Spleen (tissue), 11 donors: ENCODE measurements around the gene TRABD2A. TPM values are rescaled to one million over a fixed set of nuclear protein-coding genes. Genes with fewer than 3 reads are reported as not detected.
A peak's percentile ranks its signal among the peaks of the same experiment; 100 is the strongest.

Experiments used
- DNase-seq: peaks from one replicate; pipeline ENCODE4 v3.0.0-alpha.2; 2020
- H3K27ac ChIP-seq, 8 donors: fragments of 200-600 bp; sonication (generic) in 7 of 8; 1 replicate in 4 of 8; 2 replicates in 4 of 8; pipeline versions ENCODE4 v1.5.0 to v1.8.0; 2016 to 2021; ENCODE audit warnings: inconsistent platforms in 4 of 8, mild to moderate bottlenecking in 4 of 8, moderate library complexity in 1 of 8
- H3K27me3 ChIP-seq, 7 donors: fragments of 200-600 bp; sonication (generic) in 6 of 7; replicated peaks in 1 of 7; 1 replicate in 4 of 7; 2 replicates in 3 of 7; pipeline versions ENCODE4 v1.5.0 to v1.8.0; 2016 to 2021; ENCODE audit warnings: inconsistent platforms in 3 of 7, mild to moderate bottlenecking in 1 of 7
- H3K36me3 ChIP-seq, 6 donors: fragments of 200-600 bp; sonication (generic) in 5 of 6; 1 replicate in 4 of 6; 2 replicates in 2 of 6; pipeline versions ENCODE4 v1.5.0 to v1.8.0; 2016 to 2021; ENCODE audit warnings: inconsistent platforms in 2 of 6
- H3K4me1 ChIP-seq, 6 donors: fragments of 200-600 bp; sonication (generic) in 5 of 6; 1 replicate in 3 of 6; 2 replicates in 3 of 6; pipeline versions ENCODE4 v1.5.0 to v1.8.0; 2016 to 2021; ENCODE audit warnings: inconsistent platforms in 3 of 6
- H3K4me3 ChIP-seq, 8 donors: fragments of 200-600 bp; sonication (generic) in 7 of 8; 1 replicate in 4 of 8; 2 replicates in 4 of 8; pipeline versions ENCODE4 v1.5.0 to v1.8.0; 2016 to 2021; ENCODE audit warnings: inconsistent platforms in 4 of 8, mild to moderate bottlenecking in 4 of 8, moderate library complexity in 2 of 8
- H3K9me3 ChIP-seq, 8 donors: fragments of 200-600 bp; sonication (generic) in 7 of 8; 1 replicate in 4 of 8; 2 replicates in 4 of 8; pipeline versions ENCODE4 v1.5.0 to v1.8.0; 2016 to 2021; ENCODE audit warnings: inconsistent platforms in 4 of 8
- POLR2A ChIP-seq, 3 donors: fragments of 450-650 bp; IDR thresholded peaks; one replicate each; pipeline ENCODE4 v1.5.1; 2017; ENCODE audit warnings: antibody characterized with exemption in 3 of 3, mild to moderate bottlenecking in 1 of 3
- POLR2AphosphoS5 ChIP-seq, 3 donors: sonication (generic); formaldehyde crosslinking; IDR thresholded peaks; one replicate each; pipeline ENCODE4 v1.5.1; 2017; ENCODE audit warnings: antibody characterized with exemption in 3 of 3
- WGBS, 5 donors: extraction: QIAGEN DNeasy Blood & Tissue Kit in 3 of 5; methylation state at CpG; one replicate each; pipeline versions ENCODE4 v1.1.5 to v1.1.7; 2013 to 2018; 5-methylcytosine and 5-hydroxymethylcytosine counted together
- intact Hi-C: fragments of 100-400 bp; cut with DNase I; formaldehyde crosslinking; loops from one replicate; pipeline ENCODE4 v1.15.0; 2023; ENCODE audit warnings: low total_unique reads
- polyA plus RNA-seq, 3 donors: library from polyadenylated mRNA; stranded (reverse); fragments of 200-250 nt; gene quantifications; one replicate each; pipeline ENCODE4 v1.2.1, GENCODE V29; 2013
- total RNA-seq, 7 donors: library from RNA; depleted of rRNA in 3 of 7; stranded (reverse); fragments of >200 nt in 3 of 7; fragmentation: NEBNext Ultra II Directional in 4 of 7; extraction: Animal tissue kit (Norgen Biotek cat#: 25700) in 4 of 7; gene quantifications; one replicate each; pipeline versions ENCODE4 v1.1.0 to v1.2.1, GENCODE V29; 2016 to 2021
- TF ChIP-seq, protein P1 (sequence below), 11 experiments: fragments of 200-600 bp in 7 of 11; fragments of 450-650 bp in 4 of 11; sonication (generic) in 4 of 11; IDR thresholded peaks in 8 of 11; conservative IDR thresholded peaks in 3 of 11; 1 replicate in 7 of 11; 2 replicates in 4 of 11; pipeline versions ENCODE4 v1.4.0 to v1.8.0; 2016 to 2021; ENCODE audit warnings: antibody characterized with exemption in 11 of 11, inconsistent platforms in 4 of 11, mild to moderate bottlenecking in 1 of 11
- donor health status: healthy with polysubstance abuse.
- donor health status: DM: no; HTN: no; CAD: no; lungs with moderate emphysema.
- donor health status: DM: no; HTN: no; CAD: no.
- donor health status: Bipolar disorder and iron deficiency.
- donor health status: healthy.
- donor health status: DM: no; HTN: no; CAD: no.
- donor health status: DM: yes; HTN: yes; CAD: no.

Gene TRABD2A
- total and polyA plus RNA-seq, 10 donors = 4.5 to 12.5 (median 8.3) TPM

DNA sequence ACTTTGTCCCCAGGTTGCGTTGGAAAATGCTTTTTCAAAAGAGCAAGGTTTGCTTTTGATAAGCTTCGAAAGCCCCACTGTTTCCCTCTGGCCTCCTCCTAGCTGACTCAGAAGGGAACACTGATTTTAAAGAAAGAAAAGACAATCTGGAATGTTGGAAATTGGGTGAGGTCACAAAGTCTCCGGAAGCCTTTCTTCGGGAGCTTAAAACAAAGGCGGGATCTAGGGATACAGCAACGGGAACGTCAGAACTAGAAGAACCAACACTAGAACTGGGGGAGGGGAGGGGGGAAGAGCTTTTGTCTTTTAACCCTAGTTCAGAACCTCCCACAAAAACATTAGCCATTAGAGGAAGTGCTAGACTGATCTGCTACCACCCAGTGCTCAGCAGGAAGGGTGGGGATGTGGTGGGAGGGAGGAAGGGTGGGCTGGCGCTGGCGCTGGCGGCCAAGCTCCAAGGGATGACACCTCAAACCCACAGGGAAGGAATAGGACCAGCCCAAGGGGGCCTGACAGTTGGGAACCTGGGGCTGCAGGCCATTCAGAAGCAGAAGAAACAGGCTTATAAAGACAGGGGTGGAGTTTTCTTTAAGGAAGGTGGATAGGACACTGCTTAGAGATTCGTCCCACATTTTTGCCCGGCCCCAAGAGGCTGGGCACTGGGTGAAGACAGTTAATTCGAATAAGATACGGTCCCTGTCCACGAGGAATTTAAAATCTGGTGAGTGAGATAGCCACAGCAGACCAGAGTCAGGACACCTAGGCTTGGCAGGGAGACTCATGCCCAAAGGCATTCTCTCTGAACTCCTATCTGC is 26.2 kb upstream of the TRABD2A start:
- intact Hi-C loops = no loop called here
- H3K27me3 ChIP-seq = no peaks in the 10 kb centered on the region
- 6 to 10% (median 7%) methylated on average over 15 of the region's 15 CpGs for WGBS, 5 donors
- H3K4me3 ChIP-seq = peak overlapping the region; percentile 76 to 99 (median 96)
- no peaks in the 10 kb centered on the region for H3K9me3 ChIP-seq
- TF ChIP-seq POLR2AphosphoS5 (IDR thresholded peaks at IDR 0.05) (peak; percentile 77 to 81 (median 77)), POLR2A (IDR thresholded peaks at IDR 0.05) (peak in 1 of 3 donors; percentile 14)
- TF ChIP-seq, protein P1, sequence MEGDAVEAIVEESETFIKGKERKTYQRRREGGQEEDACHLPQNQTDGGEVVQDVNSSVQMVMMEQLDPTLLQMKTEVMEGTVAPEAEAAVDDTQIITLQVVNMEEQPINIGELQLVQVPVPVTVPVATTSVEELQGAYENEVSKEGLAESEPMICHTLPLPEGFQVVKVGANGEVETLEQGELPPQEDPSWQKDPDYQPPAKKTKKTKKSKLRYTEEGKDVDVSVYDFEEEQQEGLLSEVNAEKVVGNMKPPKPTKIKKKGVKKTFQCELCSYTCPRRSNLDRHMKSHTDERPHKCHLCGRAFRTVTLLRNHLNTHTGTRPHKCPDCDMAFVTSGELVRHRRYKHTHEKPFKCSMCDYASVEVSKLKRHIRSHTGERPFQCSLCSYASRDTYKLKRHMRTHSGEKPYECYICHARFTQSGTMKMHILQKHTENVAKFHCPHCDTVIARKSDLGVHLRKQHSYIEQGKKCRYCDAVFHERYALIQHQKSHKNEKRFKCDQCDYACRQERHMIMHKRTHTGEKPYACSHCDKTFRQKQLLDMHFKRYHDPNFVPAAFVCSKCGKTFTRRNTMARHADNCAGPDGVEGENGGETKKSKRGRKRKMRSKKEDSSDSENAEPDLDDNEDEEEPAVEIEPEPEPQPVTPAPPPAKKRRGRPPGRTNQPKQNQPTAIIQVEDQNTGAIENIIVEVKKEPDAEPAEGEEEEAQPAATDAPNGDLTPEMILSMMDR (IDR thresholded peaks at IDR 0.05 in 8 of 11, conservative IDR thresholded peaks at IDR 0.05 in 3 of 11) = no peak
- peaks cover 0 to 6% (median 0%) of the 10 kb centered on the region in 6 donors for H3K36me3 ChIP-seq
- peak; percentile 91 for DNase-seq
- H3K4me1 ChIP-seq = peaks cover 13 to 48% (median 31%) of the 10 kb centered on the region in 6 donors
- peak overlapping the region; percentile 92 to 99 (median 97) for H3K27ac ChIP-seq

DNA sequence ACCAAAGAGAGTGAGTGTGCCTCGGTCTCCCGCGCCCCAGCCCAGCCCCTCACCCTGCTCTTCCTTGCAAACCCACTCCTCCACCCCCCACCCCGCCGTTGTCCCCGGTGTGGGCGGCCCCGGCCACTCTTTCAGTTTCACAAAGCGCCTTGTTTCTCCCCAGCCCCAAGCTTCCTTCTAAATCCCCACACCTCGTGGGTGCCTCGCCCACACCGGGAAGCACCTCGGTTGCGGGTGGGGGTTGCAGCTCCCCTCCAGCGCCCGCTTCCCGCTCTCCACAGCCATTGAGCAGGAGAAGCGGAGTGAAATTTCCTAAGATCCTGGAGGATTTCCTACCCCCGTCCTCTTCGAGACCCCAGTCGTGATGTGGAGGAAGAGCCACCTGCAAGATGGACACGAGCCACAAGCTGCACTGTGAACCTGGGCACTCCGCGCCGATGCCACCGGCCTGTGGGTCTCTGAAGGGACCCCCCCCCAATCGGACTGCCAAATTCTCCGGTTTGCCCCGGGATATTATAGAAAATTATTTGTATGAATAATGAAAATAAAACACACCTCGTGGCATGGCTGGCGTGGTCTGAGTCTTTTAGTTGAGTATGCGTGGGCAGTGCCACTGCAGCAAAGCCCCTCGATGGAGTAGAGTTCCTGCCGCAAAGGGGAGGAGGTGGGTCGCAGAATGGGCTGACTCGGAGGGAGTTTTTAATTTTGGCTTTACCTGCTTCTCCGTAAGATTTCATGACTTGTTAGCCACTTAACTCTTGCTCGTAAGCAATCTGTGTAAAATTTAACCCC is 25.4 kb upstream of the TRABD2A start:
- WGBS, 5 donors = 0 to 1% (median 1%) methylated on average over 38 of the region's 38 CpGs
- intact Hi-C loops = no loop called here
- TF ChIP-seq POLR2AphosphoS5 (IDR thresholded peaks at IDR 0.05) (no peak), POLR2A (IDR thresholded peaks at IDR 0.05) (no peak)
- TF ChIP-seq, protein P1 (IDR thresholded peaks at IDR 0.05 in 8 of 11, conservative IDR thresholded peaks at IDR 0.05 in 3 of 11) = no peak
- Histone ChIP-seq H3K9me3 (no peaks in the 10 kb centered on the region), H3K27me3 (no peaks in the 10 kb centered on the region), H3K36me3 (peaks cover 0 to 6% (median 0%) of the 10 kb centered on the region in 6 donors), H3K4me3 (peak overlapping the region; percentile 76 to 99 (median 96)), H3K4me1 (peaks cover 13 to 49% (median 31%) of the 10 kb centered on the region in 6 donors), H3K27ac (peak overlapping the region; percentile 92 to 99 (median 97))
- DNase-seq = peak; percentile 93

DNA sequence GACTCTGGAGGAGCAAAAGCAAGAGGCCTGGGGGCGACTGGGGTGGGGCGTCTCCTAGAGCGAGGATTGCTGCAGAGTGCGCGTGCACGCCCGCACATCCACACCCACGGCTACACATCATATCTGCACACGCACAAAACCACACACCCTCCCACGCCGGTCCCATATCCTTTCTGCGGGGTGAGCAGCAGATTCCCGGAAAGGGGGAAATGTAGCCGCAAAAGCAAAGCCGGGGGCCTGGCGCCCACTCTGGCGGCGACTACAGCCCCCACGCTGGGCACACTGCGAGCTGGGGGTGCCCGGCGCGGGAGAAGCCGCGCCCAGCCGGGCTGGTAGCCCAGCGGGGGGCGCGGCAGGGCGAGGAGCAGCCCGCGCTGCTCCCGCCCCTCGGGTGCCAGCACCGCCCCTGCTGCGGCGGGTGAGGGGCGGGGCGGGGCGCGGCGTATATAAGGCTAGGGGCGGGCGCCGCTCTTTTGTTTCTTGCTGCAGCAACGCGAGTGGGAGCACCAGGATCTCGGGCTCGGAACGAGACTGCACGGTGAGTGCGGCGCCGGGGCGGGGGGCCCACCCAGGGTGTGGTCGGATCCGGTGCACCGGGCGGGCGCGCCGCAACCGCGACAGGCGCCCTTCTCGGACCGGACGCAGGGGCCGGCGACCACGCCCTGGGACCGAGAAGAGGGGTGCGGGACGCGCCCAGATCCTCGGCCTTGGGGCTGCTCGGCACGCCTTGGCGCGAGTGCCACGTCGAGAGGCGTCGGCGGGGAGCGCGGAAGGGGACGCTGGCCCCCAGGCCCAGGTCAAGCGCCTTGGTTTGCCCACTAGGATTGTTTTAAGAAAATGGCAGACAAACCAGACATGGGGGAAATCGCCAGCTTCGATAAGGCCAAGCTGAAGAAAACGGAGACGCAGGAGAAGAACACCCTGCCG is 24.6 kb upstream of the TRABD2A start, which contains the start of gene TMSB10:
Gene TMSB10 (plus strand): TSS at position 476 of the 927 bp plus-strand sequence.
- no peaks in the 10 kb centered on the region for H3K9me3 ChIP-seq
- peaks cover 13 to 58% (median 31%) of the 10 kb centered on the region in 6 donors for H3K4me1 ChIP-seq
- WGBS, 5 donors = 0 to 1% (median 1%) methylated on average over 47 to 94 of the region's 94 CpGs
- intact Hi-C loops = no loop called here
- TF ChIP-seq POLR2A (IDR thresholded peaks at IDR 0.05) (peak; percentile 79 to 96 (median 87)), POLR2AphosphoS5 (IDR thresholded peaks at IDR 0.05) (peak; percentile 99 to 100 (median 99))
- TF ChIP-seq, protein P1 (IDR thresholded peaks at IDR 0.05 in 8 of 11, conservative IDR thresholded peaks at IDR 0.05 in 3 of 11) = peak in 7 of 11 experiments; percentile 27 to 65 (median 48)
- H3K36me3 ChIP-seq = peaks cover 0 to 6% (median 0%) of the 10 kb centered on the region in 6 donors
- H3K27ac ChIP-seq = peak within 1 kb of the TSS; percentile 92 to 99 (median 97)
- peak; percentile 97 for DNase-seq
- H3K27me3 ChIP-seq = no peaks in the 10 kb centered on the region
- peak within 1 kb of the TSS; percentile 76 to 99 (median 96) for H3K4me3 ChIP-seq
